Activated gamma-delta T cell treated with anti-CD3 and anti-CD28 coated beads, Interleukin-2, amount 50 U/mL, for 16 hours (primary cell): Measurements from ENCODE around the gene OR52N4.
"Not testable (repeated sequence)": the region's sequence is repeated elsewhere in the genome, so short reads cannot be mapped to it uniquely, and the experiment has no call there.

Experiments
- DNase-seq: peaks from one replicate; pipeline ENCODE4 v3.0.0-alpha.2; 2020; ENCODE audit warnings: low read depth

The OR52N4 gene

GRCh38 chr11:5753943-5754342, at the start of gene OR52N4:
TSS of gene OR52N4 (plus strand) at chr11:5754243. CDS start at chr11:5754741, 498 bp downstream.
- no peak for DNase-seq

- DNase-seq = no peak
Measured at GRCh38 chr11:5705688-5706087, 48.4 kb upstream of the OR52N4 start.

GRCh38 chr11:5712507-5712906, 41.5 kb upstream of the OR52N4 start:
- no peak for DNase-seq

- DNase-seq = no peak
Measured at GRCh38 chr11:5713695-5714094, 40.3 kb upstream of the OR52N4 start.

- DNase-seq = not testable (repeated sequence)
Measured at GRCh38 chr11:5716518-5716917, 37.5 kb upstream of the OR52N4 start.

GRCh38 chr11:5719703-5720495, 34.1 kb upstream of the OR52N4 start:
- DNase-seq = no peak

- no peak for DNase-seq
Measured at GRCh38 chr11:5722622-5723021, 31.4 kb upstream of the OR52N4 start.

GRCh38 chr11:5726351-5726750, 27.7 kb upstream of the OR52N4 start:
- no peak for DNase-seq

- DNase-seq = no peak
Measured at GRCh38 chr11:5727691-5728090, 26.4 kb upstream of the OR52N4 start.

GRCh38 chr11:5736396-5736795, 17.6 kb upstream of the OR52N4 start, which contains the start of gene OR56B1:
TSS of gene OR56B1 (plus strand) at chr11:5736448. CDS start at chr11:5736517, 69 bp downstream.
- no peak for DNase-seq

GRCh38 chr11:5737091-5737490, 17.0 kb upstream of the OR52N4 start:
- no peak for DNase-seq

GRCh38 chr11:5737670-5738392, 16.2 kb upstream of the OR52N4 start:
- DNase-seq = no peak

- DNase-seq = no peak
Measured at GRCh38 chr11:5738431-5738830, 15.6 kb upstream of the OR52N4 start.

- no peak for DNase-seq
Measured at GRCh38 chr11:5746614-5747013, 7.4 kb upstream of the OR52N4 start.

- DNase-seq = no peak
Measured at GRCh38 chr11:5749836-5750235, 4.2 kb upstream of the OR52N4 start.

- DNase-seq = no peak
Measured at GRCh38 chr11:5767056-5767455, 13.0 kb downstream of the OR52N4 start.

- no peak for DNase-seq
Measured at GRCh38 chr11:5783255-5783654, 29.2 kb downstream of the OR52N4 start, which contains the start of gene OR52N5. TSS of gene OR52N5 (minus strand) at chr11:5783355. CDS start at chr11:5778634, 4,721 bp downstream.

- DNase-seq = no peak
Measured at GRCh38 chr11:5791165-5791564, 37.1 kb downstream of the OR52N4 start, which contains the start of gene OR52N1. TSS of gene OR52N1 (minus strand) at chr11:5791265. CDS start at chr11:5788816, 2,449 bp downstream.

GRCh38 chr11:5796541-5796940, 42.5 kb downstream of the OR52N4 start:
- DNase-seq = no peak

GRCh38 chr11:5803982-5804381, 49.9 kb downstream of the OR52N4 start:
- no peak for DNase-seq
